SHP77 treated with DMSO at 0.1 percent for 48 hours (cell line): ENCODE results near the gene MTMR2.
"Not testable (repeated sequence)": the region's sequence is repeated elsewhere in the genome, so short reads cannot be mapped to it uniquely, and the experiment has no call there.

ENCODE experiments used
- DNase-seq: peaks from one replicate; lab custom pipeline; 2025; lab: John Stamatoyannopoulos, UW

MTMR2 gene

GRCh38 chr11:95883381-95883780, 40.5 kb downstream of the MTMR2 start:
- DNase-seq = no peak

GRCh38 chr11:95877291-95877690, 46.6 kb downstream of the MTMR2 start:
- no peak for DNase-seq

- not testable (repeated sequence) for DNase-seq
These were observed 53.0 kb downstream of the MTMR2 start for GRCh38 chr11:95870877-95871276.

- DNase-seq = no peak
These were observed 56.8 kb downstream of the MTMR2 start for GRCh38 chr11:95867105-95867504.

GRCh38 chr11:95863486-95864140, 60.3 kb downstream of the MTMR2 start:
- DNase-seq = no peak

GRCh38 chr11:95860024-95860423, 63.9 kb downstream of the MTMR2 start:
- DNase-seq = not testable (repeated sequence)

GRCh38 chr11:95854362-95854761, 69.5 kb downstream of the MTMR2 start:
- DNase-seq = not testable (repeated sequence)

GRCh38 chr11:95853862-95854261, 70.0 kb downstream of the MTMR2 start:
- no peak for DNase-seq

- DNase-seq = no peak
These were observed 70.8 kb downstream of the MTMR2 start for GRCh38 chr11:95853138-95853537.

GRCh38 chr11:95850137-95850536, 73.8 kb downstream of the MTMR2 start:
- no peak for DNase-seq

- DNase-seq = peak; percentile 2
These were observed 74.7 kb downstream of the MTMR2 start for GRCh38 chr11:95849087-95849825.

- DNase-seq = no peak
These were observed 78.7 kb downstream of the MTMR2 start for GRCh38 chr11:95845167-95845566.

- peak; percentile 52 for DNase-seq
These were observed 88.0 kb downstream of the MTMR2 start for GRCh38 chr11:95835768-95836488.

- DNase-seq = no peak
These were observed 88.6 kb downstream of the MTMR2 start for GRCh38 chr11:95835351-95835750.

GRCh38 chr11:95833378-95833777, 90.5 kb downstream of the MTMR2 start:
- no peak for DNase-seq

- no peak for DNase-seq
These were observed 91.1 kb downstream of the MTMR2 start for GRCh38 chr11:95832763-95833162.

- DNase-seq = no peak
These were observed 92.6 kb downstream of the MTMR2 start for GRCh38 chr11:95831198-95831883.

GRCh38 chr11:95829580-95830259, 94.2 kb downstream of the MTMR2 start:
- no peak for DNase-seq

- DNase-seq = no peak
These were observed 96.2 kb downstream of the MTMR2 start for GRCh38 chr11:95827696-95828095.

- DNase-seq = no peak
These were observed 102.3 kb downstream of the MTMR2 start for GRCh38 chr11:95821640-95822039.

GRCh38 chr11:95816037-95816436, 107.9 kb downstream of the MTMR2 start:
- no peak for DNase-seq

GRCh38 chr11:95811052-95811451, 112.9 kb downstream of the MTMR2 start:
- DNase-seq = not testable (repeated sequence)
